ENCODE measurements around the gene ZNF627. TPM values are rescaled to one million over a fixed set of nuclear protein-coding genes. Genes with fewer than 3 reads are reported as not detected.
"Not testable (repeated sequence)": the region's sequence is repeated elsewhere in the genome, so short reads cannot be mapped to it uniquely, and the experiment has no call there.

The ZNF627 gene
- total and polyA plus RNA-seq, 7 experiments from 2014 or later = 5.2 to 15.4 (median 12.3) TPM

DNA sequence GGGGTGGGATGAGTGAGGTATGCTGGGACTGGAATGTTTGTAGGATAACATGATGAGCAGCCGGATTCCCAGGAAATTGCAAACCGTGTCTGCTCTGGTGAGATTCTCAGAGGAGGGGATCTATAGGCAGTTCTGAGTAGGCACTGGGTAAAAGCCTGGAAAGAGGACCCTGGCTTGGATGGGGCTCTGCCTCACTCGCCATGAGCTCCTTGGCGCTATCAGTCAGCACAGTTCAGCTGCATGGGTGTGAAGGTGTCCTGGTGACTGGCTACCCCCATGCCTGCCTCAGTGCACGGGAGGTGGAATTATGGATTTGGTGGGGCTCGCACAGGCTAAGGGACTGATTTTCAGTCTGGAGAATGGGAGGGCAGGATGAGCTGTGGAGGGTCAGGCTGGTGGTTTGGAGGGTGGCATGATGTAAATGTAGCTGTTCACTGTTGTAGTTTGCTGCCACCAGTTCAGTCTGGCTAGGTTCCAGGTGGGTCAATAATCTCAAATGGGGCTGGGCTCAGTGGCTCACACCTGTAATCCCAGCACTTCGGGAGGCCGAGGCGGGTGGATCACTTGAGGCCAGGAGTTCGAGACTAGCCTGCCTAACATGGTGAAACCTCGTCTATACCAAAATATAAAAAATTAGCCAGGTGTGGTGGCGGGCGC, 9.2 kb upstream of the ZNF627 start:
- DNase-seq (peak in 1 of 9 donors; percentile 15), ATAC-seq (no peak)
- Mint-ChIP-seq H3K4me1 (peaks cover 0 to 16% (median 7%) of the 10 kb centered on the region in 7 donors), H3K9me3 (no peaks in the 10 kb centered on the region), H3K27me3 (no peaks in the 10 kb centered on the region), H3K27ac (peak overlapping the region in 1 of 9 donors; percentile 36), H3K4me3 (no peak overlapping the region), H3K36me3 (no peaks in the 10 kb centered on the region)
- H3K4me1 ChIP-seq (ENCODE audit: control insufficient read depth in 2 of 2, insufficient read depth in 2 of 2, low read length in 2 of 2) = no peaks in the 10 kb centered on the region
- intact Hi-C loops (cut with micrococcal nuclease) = loop anchor here (1.0 to 5.0 kb wide), 10 partner anchors 28 to 450 kb away; partner anchors contain the start of genes ECSIT (in 1 of the 2), EPOR (in 1 of the 2) and ZNF653 (in 1 of the 2)
- H3K36me3 ChIP-seq (ENCODE audit: control insufficient read depth in 2 of 3, insufficient read depth in 3 of 3, low read length in 3 of 3) = no peaks in the 10 kb centered on the region
- H3K9me3 ChIP-seq (ENCODE audit: control insufficient read depth in 2 of 3, low read length in 3 of 3) = no peaks in the 10 kb centered on the region
- no peak overlapping the region for H3K4me3 ChIP-seq (ENCODE audit: low read length)
- H3K27me3 ChIP-seq (ENCODE audit: control insufficient read depth in 2 of 2, insufficient read depth in 2 of 2, low read length in 2 of 2) = no peaks in the 10 kb centered on the region
- CTCF ChIA-PET = interaction anchor here (1.2 to 1.5 kb wide), 4 partner anchors 9 to 207 kb away, joined by 3 to 5 read pairs (median 4); no protein-coding TSS in a partner anchor
- POLR2A ChIA-PET = interaction anchor here (0.6 kb wide), 1 partner anchor 54 kb away, joined by 4 read pairs; no protein-coding TSS in a partner anchor
- no peak overlapping the region for H3K27ac ChIP-seq (ENCODE audit: low read depth, low read length)

DNA sequence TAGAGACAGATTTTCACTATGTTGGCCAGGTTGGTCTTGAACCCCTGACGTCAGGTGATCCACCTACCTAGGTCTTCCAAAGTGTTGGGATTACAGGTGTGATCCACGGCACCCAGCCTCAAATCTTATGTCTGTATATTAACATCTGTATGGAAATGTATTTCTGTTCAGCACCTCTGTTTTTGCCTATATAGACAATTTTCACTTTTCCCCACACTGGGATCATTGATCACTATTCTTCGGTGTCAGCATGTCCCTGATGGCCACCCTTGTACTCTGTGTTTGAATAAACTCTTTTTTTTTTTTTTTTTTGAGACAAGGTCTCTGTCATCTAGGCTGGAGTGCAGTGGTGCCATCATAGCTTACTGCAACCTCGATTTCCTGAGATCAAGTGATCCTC, 3.2 kb upstream of the ZNF627 start:
- H3K4me3 Mint-ChIP-seq = no peak overlapping the region
- Histone ChIP-seq H3K9me3 (ENCODE audit: control insufficient read depth in 2 of 3, low read length in 3 of 3) (no peaks in the 10 kb centered on the region), H3K27me3 (ENCODE audit: control insufficient read depth in 2 of 2, insufficient read depth in 2 of 2, low read length in 2 of 2) (no peaks in the 10 kb centered on the region), H3K36me3 (ENCODE audit: control insufficient read depth in 2 of 3, insufficient read depth in 3 of 3, low read length in 3 of 3) (peaks cover 0 to 6% (median 0%) of the 10 kb centered on the region in 3 experiments), H3K4me1 (ENCODE audit: control insufficient read depth in 2 of 2, insufficient read depth in 2 of 2, low read length in 2 of 2) (peaks cover 3 to 14% of the 10 kb centered on the region in 2 donors), H3K27ac (ENCODE audit: low read depth, low read length) (no peak overlapping the region), H3K4me3 (ENCODE audit: low read length) (no peak overlapping the region)
- ChIA-PET POLR2A (interaction anchor here (0.6 kb wide), 2 partner anchors 554 to 1937 kb away, joined by 3 to 5 read pairs; no protein-coding TSS in a partner anchor), CTCF (interaction anchor here (0.7 to 1.2 kb wide), 3 partner anchors 67 to 217 kb away, joined by 3 to 4 read pairs (median 3); no protein-coding TSS in a partner anchor)
- peaks cover 0 to 5% (median 0%) of the 10 kb centered on the region in 5 donors for H3K36me3 Mint-ChIP-seq
- no peaks in the 10 kb centered on the region for H3K27me3 Mint-ChIP-seq
- peaks cover 11 to 18% (median 14%) of the 10 kb centered on the region in 7 donors for H3K4me1 Mint-ChIP-seq
- H3K9me3 Mint-ChIP-seq = no peaks in the 10 kb centered on the region
- ATAC-seq = no peak
- intact Hi-C loops (cut with micrococcal nuclease) = no loop called here
- peak overlapping the region in 1 of 9 donors; percentile 38 for H3K27ac Mint-ChIP-seq
- DNase-seq = no peak

DNA sequence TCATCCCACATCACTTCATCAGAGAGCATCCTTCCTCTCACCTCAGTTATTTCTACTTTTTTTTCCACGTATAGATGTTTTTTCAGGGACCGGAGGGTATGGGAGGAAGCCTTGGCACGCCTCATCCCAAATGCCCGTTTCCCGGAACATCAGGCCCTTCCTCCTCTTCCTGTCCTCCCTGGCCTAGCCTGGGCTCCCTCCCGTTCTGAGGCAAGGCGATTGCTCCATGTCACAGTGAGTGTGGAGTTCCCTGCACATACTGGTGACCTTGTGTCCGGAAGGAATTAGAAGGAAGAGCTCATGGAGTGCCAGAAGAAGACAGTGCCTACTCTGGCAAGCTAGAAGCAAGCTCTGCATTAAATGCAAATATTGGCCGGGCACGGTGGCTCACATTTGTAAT, 1.1 kb upstream of the ZNF627 start:
- Mint-ChIP-seq H3K4me1 (peaks cover 18 to 34% (median 22%) of the 10 kb centered on the region in 7 donors), H3K9me3 (no peaks in the 10 kb centered on the region), H3K4me3 (peak overlapping the region; percentile 87 to 96 (median 92)), H3K36me3 (peaks cover 0 to 16% (median 0%) of the 10 kb centered on the region in 5 donors), H3K27me3 (no peaks in the 10 kb centered on the region), H3K27ac (peak overlapping the region in 7 of 9 donors; percentile 79 to 94 (median 86))
- ChIA-PET POLR2A (no interaction called here), CTCF (no interaction called here)
- no peak for DNase-seq
- H3K27me3 ChIP-seq (ENCODE audit: control insufficient read depth in 2 of 2, insufficient read depth in 2 of 2, low read length in 2 of 2) = no peaks in the 10 kb centered on the region
- intact Hi-C loops (cut with micrococcal nuclease) = loop anchor here in 1 of 2 donors (2.0 kb wide), 2 partner anchors 37 to 143 kb away; partner anchors contain the start of genes ELOF1 and ZNF823
- H3K4me1 ChIP-seq (ENCODE audit: control insufficient read depth in 2 of 2, insufficient read depth in 2 of 2, low read length in 2 of 2) = peaks cover 3 to 14% of the 10 kb centered on the region in 2 donors
- H3K4me3 ChIP-seq (ENCODE audit: low read length) = no peak overlapping the region
- H3K36me3 ChIP-seq (ENCODE audit: control insufficient read depth in 2 of 3, insufficient read depth in 3 of 3, low read length in 3 of 3) = peaks cover 0 to 6% (median 0%) of the 10 kb centered on the region in 3 experiments
- no peaks in the 10 kb centered on the region for H3K9me3 ChIP-seq (ENCODE audit: control insufficient read depth in 2 of 3, low read length in 3 of 3)
- peak overlapping the region; percentile 88 for H3K27ac ChIP-seq (ENCODE audit: low read depth, low read length)
- ATAC-seq = no peak

DNA sequence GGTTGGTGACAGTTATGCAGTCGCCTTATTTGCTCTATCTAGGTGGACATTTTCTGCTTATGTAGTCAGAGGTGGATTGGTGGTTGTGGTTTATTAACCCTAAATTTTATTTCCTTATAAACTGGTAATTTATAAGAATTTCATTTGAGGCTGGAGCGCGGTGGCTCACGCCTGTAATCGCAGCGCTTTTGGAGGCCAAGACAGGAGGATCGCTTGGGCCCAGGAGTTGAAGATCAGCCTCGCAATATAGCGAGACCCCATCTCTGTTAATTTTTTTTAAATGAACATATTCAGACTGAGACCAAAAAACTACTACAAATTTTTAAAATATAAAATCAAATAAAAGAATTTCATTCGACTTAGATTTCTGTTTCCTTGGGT, 810 bp downstream of the ZNF627 start:
- Mint-ChIP-seq H3K36me3 (peaks cover 0 to 29% (median 12%) of the 10 kb centered on the region in 5 donors), H3K4me1 (peaks cover 18 to 47% (median 34%) of the 10 kb centered on the region in 7 donors), H3K9me3 (peaks cover 0 to 11% (median 0%) of the 10 kb centered on the region in 11 donors), H3K27ac (peak overlapping the region; percentile 68 to 95 (median 91)), H3K4me3 (peak overlapping the region; percentile 87 to 96 (median 92)), H3K27me3 (no peaks in the 10 kb centered on the region)
- no peaks in the 10 kb centered on the region for H3K9me3 ChIP-seq (ENCODE audit: control insufficient read depth in 2 of 3, low read length in 3 of 3)
- intact Hi-C loops (cut with micrococcal nuclease) = no loop called here
- no peak for ATAC-seq
- H3K4me1 ChIP-seq (ENCODE audit: control insufficient read depth in 2 of 2, insufficient read depth in 2 of 2, low read length in 2 of 2) = peaks cover 3 to 14% of the 10 kb centered on the region in 2 donors
- H3K36me3 ChIP-seq (ENCODE audit: control insufficient read depth in 2 of 3, insufficient read depth in 3 of 3, low read length in 3 of 3) = peaks cover 0 to 6% (median 0%) of the 10 kb centered on the region in 3 experiments
- POLR2A ChIA-PET = interaction anchor here (0.6 to 1.5 kb wide), 3 partner anchors 26 to 460 kb away, joined by 3 to 4 read pairs (median 3); partner anchors contain the start of gene ELOF1
- no peak for DNase-seq
- CTCF ChIA-PET = interaction anchor here (0.6 kb wide), 1 partner anchor 287 kb away, joined by 5 read pairs; no protein-coding TSS in a partner anchor
- no peaks in the 10 kb centered on the region for H3K27me3 ChIP-seq (ENCODE audit: control insufficient read depth in 2 of 2, insufficient read depth in 2 of 2, low read length in 2 of 2)
- peak overlapping the region; percentile 85 for H3K4me3 ChIP-seq (ENCODE audit: low read length)
- H3K27ac ChIP-seq (ENCODE audit: low read depth, low read length) = peak overlapping the region; percentile 88

DNA sequence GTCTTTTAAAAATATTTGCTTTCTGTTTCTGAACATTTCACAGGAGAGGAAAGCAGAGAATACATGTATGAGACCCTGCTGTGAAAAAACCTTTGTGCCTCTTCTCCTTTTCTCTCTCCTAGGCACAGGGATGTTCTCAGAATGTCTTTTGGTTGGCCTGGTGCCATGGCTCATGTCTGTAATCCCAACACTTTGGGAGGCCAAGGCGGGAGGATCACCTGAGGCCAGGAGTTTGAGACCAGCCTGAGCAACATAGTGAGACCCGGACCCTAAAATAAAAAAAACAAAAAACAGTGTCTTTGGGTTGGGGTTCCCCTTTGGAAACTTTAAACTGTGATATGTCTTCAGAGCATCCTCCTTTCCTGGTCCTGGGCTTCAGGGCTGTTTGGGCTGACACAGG, 1.5 kb downstream of the ZNF627 start:
- intact Hi-C loops (cut with micrococcal nuclease) = no loop called here

DNA sequence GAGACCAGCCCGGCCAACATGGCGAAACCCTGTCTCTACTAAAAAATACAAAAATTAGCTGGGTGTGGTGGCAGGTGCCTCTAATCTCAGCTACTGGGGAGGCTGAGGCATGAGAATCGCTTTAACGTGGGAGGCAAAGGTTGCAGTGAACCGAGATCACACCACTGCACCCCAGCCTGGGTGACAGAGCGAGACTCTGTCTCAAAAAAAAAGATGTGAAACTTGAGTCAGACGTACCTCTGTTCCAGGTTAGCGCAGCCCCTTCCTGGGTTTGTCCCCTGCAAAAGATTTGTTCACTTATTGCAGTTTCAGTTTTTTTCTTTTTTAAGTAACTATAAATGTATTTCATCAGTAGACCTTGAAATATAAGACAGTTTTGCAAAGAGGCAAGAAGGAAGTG, 2.4 kb downstream of the ZNF627 start:
- H3K9me3 ChIP-seq (ENCODE audit: control insufficient read depth in 2 of 3, low read length in 3 of 3); ATAC-seq; H3K27ac ChIP-seq (ENCODE audit: low read depth, low read length); H3K27me3 ChIP-seq (ENCODE audit: control insufficient read depth in 2 of 2, insufficient read depth in 2 of 2, low read length in 2 of 2); intact Hi-C loops (cut with micrococcal nuclease); DNase-seq; CTCF ChIA-PET; H3K27me3 Mint-ChIP-seq; H3K4me3 ChIP-seq (ENCODE audit: low read length): not testable (repeated sequence)
- H3K27ac Mint-ChIP-seq = peak overlapping the region in 1 of 9 donors; percentile 30
- H3K4me3 Mint-ChIP-seq = peak overlapping the region in 4 of 10 donors; percentile 25 to 94 (median 59)
- H3K36me3 Mint-ChIP-seq = peaks cover 4 to 40% (median 24%) of the 10 kb centered on the region in 5 donors
- POLR2A ChIA-PET = interaction anchor here (0.6 kb wide), 1 partner anchor 1083 kb away, joined by 3 read pairs; no protein-coding TSS in a partner anchor
- peaks cover 3 to 14% of the 10 kb centered on the region in 2 donors for H3K4me1 ChIP-seq (ENCODE audit: control insufficient read depth in 2 of 2, insufficient read depth in 2 of 2, low read length in 2 of 2)
- H3K4me1 Mint-ChIP-seq = peaks cover 18 to 47% (median 34%) of the 10 kb centered on the region in 7 donors
- H3K36me3 ChIP-seq (ENCODE audit: control insufficient read depth in 2 of 3, insufficient read depth in 3 of 3, low read length in 3 of 3) = peaks cover 0 to 14% (median 0%) of the 10 kb centered on the region in 3 experiments
- H3K9me3 Mint-ChIP-seq = peaks cover 0 to 16% (median 2%) of the 10 kb centered on the region in 11 donors

More for the DNA sequence above, 1.5 kb downstream of the ZNF627 start:
- Mint-ChIP-seq H3K4me3 (peak overlapping the region; percentile 47 to 94 (median 88)), H3K4me1 (peaks cover 18 to 47% (median 34%) of the 10 kb centered on the region in 7 donors), H3K36me3 (peaks cover 0 to 31% (median 15%) of the 10 kb centered on the region in 5 donors), H3K27me3 (no peaks in the 10 kb centered on the region), H3K9me3 (peaks cover 0 to 11% (median 0%) of the 10 kb centered on the region in 11 donors), H3K27ac (peak overlapping the region in 6 of 9 donors; percentile 51 to 92 (median 74))
- Histone ChIP-seq H3K4me1 (ENCODE audit: control insufficient read depth in 2 of 2, insufficient read depth in 2 of 2, low read length in 2 of 2) (peaks cover 3 to 14% of the 10 kb centered on the region in 2 donors), H3K27ac (ENCODE audit: low read depth, low read length) (no peak overlapping the region), H3K4me3 (ENCODE audit: low read length) (no peak overlapping the region), H3K36me3 (ENCODE audit: control insufficient read depth in 2 of 3, insufficient read depth in 3 of 3, low read length in 3 of 3) (peaks cover 0 to 6% (median 0%) of the 10 kb centered on the region in 3 experiments), H3K27me3 (ENCODE audit: control insufficient read depth in 2 of 2, insufficient read depth in 2 of 2, low read length in 2 of 2) (no peaks in the 10 kb centered on the region), H3K9me3 (ENCODE audit: control insufficient read depth in 2 of 3, low read length in 3 of 3) (no peaks in the 10 kb centered on the region)
- ATAC-seq = no peak
- POLR2A ChIA-PET = no interaction called here
- no peak for DNase-seq
- CTCF ChIA-PET = no interaction called here

Data from naive thymus-derived CD4-positive, alpha-beta T cell (primary cell).